ENCODE data around the gene HBG1. TPM values are rescaled to one million over a fixed set of nuclear protein-coding genes. Genes with fewer than 3 reads are reported as not detected.

HBG1 gene
- polyA plus RNA-seq, 1 donor (not counting 4 experiments of a cell fraction or from before 2014, with no cell fraction given) = 0.30 TPM

DNA sequence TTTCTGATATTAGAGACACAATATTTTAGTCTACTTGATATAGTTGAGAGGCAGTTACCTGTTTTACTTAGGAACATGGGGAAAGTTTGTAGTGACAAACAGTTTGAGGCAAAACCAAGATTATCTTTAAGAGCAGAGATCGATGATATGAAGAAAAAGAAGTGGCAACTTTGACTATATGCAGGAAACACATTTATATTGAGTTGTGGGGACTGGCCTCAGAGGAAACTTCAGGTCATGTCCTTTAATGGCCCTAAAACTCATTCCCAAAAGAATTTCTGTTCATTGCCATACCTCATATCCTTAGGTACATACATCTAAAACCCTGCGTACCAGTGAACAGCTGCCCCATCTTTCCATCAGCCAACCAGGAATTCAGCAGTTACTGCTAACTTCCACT lies 4.5 kb downstream of the HBG1 start:
- dilution Hi-C loops (cut with MboI; ENCODE audit: extremely low pct_ligation_motif_present, low sequenced_read_pairs) = no loop called here
- no peak for FAIRE-seq

GRCh38 chr11:5243816-5244180 lies 5.9 kb downstream of the HBG1 start:
- no peak overlapping the region for H3K9ac ChIP-seq (ENCODE audit: control insufficient read depth, extremely low read depth, insufficient read depth, low read length)
- H3K9me1 ChIP-seq (ENCODE audit: control insufficient read depth, extremely low read depth, insufficient read depth, low read length) = no peaks in the 10 kb centered on the region
- FAIRE-seq = no peak
- H3K27ac ChIP-seq (ENCODE audit: control insufficient read depth, insufficient read depth, low read length) = no peak overlapping the region
- H3K9me3 ChIP-seq (ENCODE audit: control insufficient read depth, low read depth, low read length) = no peaks in the 10 kb centered on the region
- DNase-seq (ENCODE audit: low read depth, low spot score) = no peak
- no peaks in the 10 kb centered on the region for H4K20me1 ChIP-seq (ENCODE audit: control insufficient read depth, extremely low read depth, insufficient read depth, low read length)
- no peak overlapping the region for H3K4me2 ChIP-seq (ENCODE audit: control insufficient read depth, extremely low read depth, insufficient read depth, low read depth, low read length)
- H3K27me3 ChIP-seq (ENCODE audit: control insufficient read depth, extremely low read depth, insufficient read depth, low read length) = no peaks in the 10 kb centered on the region
- no peaks in the 10 kb centered on the region for H3K79me2 ChIP-seq (ENCODE audit: control insufficient read depth, insufficient read depth, low read length)
- no peak overlapping the region for H3K4me3 ChIP-seq (ENCODE audit: control insufficient read depth in 2 of 3, extremely low read depth in 1 of 3, insufficient read depth in 2 of 3, low read depth in 1 of 3, low read length in 3 of 3)
- dilution Hi-C loops (cut with MboI; ENCODE audit: extremely low pct_ligation_motif_present, low sequenced_read_pairs) = no loop called here
- no peak for TF ChIP-seq EZH2 (IDR thresholded peaks at IDR 0.05; ENCODE audit: low read length)
- TF ChIP-seq, protein P1, sequence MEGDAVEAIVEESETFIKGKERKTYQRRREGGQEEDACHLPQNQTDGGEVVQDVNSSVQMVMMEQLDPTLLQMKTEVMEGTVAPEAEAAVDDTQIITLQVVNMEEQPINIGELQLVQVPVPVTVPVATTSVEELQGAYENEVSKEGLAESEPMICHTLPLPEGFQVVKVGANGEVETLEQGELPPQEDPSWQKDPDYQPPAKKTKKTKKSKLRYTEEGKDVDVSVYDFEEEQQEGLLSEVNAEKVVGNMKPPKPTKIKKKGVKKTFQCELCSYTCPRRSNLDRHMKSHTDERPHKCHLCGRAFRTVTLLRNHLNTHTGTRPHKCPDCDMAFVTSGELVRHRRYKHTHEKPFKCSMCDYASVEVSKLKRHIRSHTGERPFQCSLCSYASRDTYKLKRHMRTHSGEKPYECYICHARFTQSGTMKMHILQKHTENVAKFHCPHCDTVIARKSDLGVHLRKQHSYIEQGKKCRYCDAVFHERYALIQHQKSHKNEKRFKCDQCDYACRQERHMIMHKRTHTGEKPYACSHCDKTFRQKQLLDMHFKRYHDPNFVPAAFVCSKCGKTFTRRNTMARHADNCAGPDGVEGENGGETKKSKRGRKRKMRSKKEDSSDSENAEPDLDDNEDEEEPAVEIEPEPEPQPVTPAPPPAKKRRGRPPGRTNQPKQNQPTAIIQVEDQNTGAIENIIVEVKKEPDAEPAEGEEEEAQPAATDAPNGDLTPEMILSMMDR (optimal IDR thresholded peaks at IDR 0.05 in 1 of 3, IDR thresholded peaks at IDR 0.05 in 1 of 3, conservative IDR thresholded peaks at IDR 0.05 in 1 of 3; ENCODE audit: extremely low read depth in 1 of 3, insufficient read depth in 2 of 3, low read length in 3 of 3) = no peak
- H3K4me1 ChIP-seq (ENCODE audit: control insufficient read depth, extremely low read depth, insufficient read depth, low read length) = no peaks in the 10 kb centered on the region
- no peak overlapping the region for H2AFZ ChIP-seq (ENCODE audit: control insufficient read depth, low read length)
- no peaks in the 10 kb centered on the region for H3K36me3 ChIP-seq (ENCODE audit: control insufficient read depth in 2 of 2, extremely low read depth in 1 of 2, insufficient read depth in 2 of 2, low read length in 2 of 2)

More for the DNA sequence above, 4.5 kb downstream of the HBG1 start:
- H3K27me3 ChIP-seq (ENCODE audit: control insufficient read depth, extremely low read depth, insufficient read depth, low read length) = no peaks in the 10 kb centered on the region
- H2AFZ ChIP-seq (ENCODE audit: control insufficient read depth, low read length) = no peak overlapping the region
- no peak overlapping the region for H3K27ac ChIP-seq (ENCODE audit: control insufficient read depth, insufficient read depth, low read length)
- no peak overlapping the region for H3K9ac ChIP-seq (ENCODE audit: control insufficient read depth, extremely low read depth, insufficient read depth, low read length)
- H3K4me2 ChIP-seq (ENCODE audit: control insufficient read depth, extremely low read depth, insufficient read depth, low read depth, low read length) = no peak overlapping the region
- no peaks in the 10 kb centered on the region for H3K4me1 ChIP-seq (ENCODE audit: control insufficient read depth, extremely low read depth, insufficient read depth, low read length)
- no peaks in the 10 kb centered on the region for H3K9me3 ChIP-seq (ENCODE audit: control insufficient read depth, low read depth, low read length)
- no peak for TF ChIP-seq EZH2 (IDR thresholded peaks at IDR 0.05; ENCODE audit: low read length)
- TF ChIP-seq, protein P1 (optimal IDR thresholded peaks at IDR 0.05 in 1 of 3, IDR thresholded peaks at IDR 0.05 in 1 of 3, conservative IDR thresholded peaks at IDR 0.05 in 1 of 3; ENCODE audit: extremely low read depth in 1 of 3, insufficient read depth in 2 of 3, low read length in 3 of 3) = no peak
- H4K20me1 ChIP-seq (ENCODE audit: control insufficient read depth, extremely low read depth, insufficient read depth, low read length) = no peaks in the 10 kb centered on the region
- no peaks in the 10 kb centered on the region for H3K79me2 ChIP-seq (ENCODE audit: control insufficient read depth, insufficient read depth, low read length)
- DNase-seq (ENCODE audit: low read depth, low spot score) = no peak
- H3K9me1 ChIP-seq (ENCODE audit: control insufficient read depth, extremely low read depth, insufficient read depth, low read length) = no peaks in the 10 kb centered on the region
- H3K36me3 ChIP-seq (ENCODE audit: control insufficient read depth in 2 of 2, extremely low read depth in 1 of 2, insufficient read depth in 2 of 2, low read length in 2 of 2) = no peaks in the 10 kb centered on the region
- H3K4me3 ChIP-seq (ENCODE audit: control insufficient read depth in 2 of 3, extremely low read depth in 1 of 3, insufficient read depth in 2 of 3, low read depth in 1 of 3, low read length in 3 of 3) = no peak overlapping the region
